Activated T-helper 2 cell treated with anti-CD3 and anti-CD28 coated beads, Interferon-gamma antibody, Interleukin-2, Interleukin-4, amounts not matched to agents 10 μg/mL and 5 μg/mL and 100 μg/mL, durations not matched to agents 14 hours and 24 hours and 36 hours (primary cell): Measurements from ENCODE around the gene TUBA1B. TPM values are rescaled to one million over a fixed set of nuclear protein-coding genes. Genes with fewer than 3 reads are reported as not detected.

Experiments
- total RNA-seq: library from RNA; stranded (reverse); gene quantifications from 2 replicates; pipeline ENCODE4 v1.2.3, GENCODE V29; 2022

TUBA1B gene
- total RNA-seq, 1 donor from 2014 or later: 1,902 TPM

Other genes with a start within 250 kb of the TUBA1B start
- 66.2 and 72.7 TPM in 2 replicates for gene FKBP11, start 205.9 kb downstream of the TUBA1B start, total RNA-seq
- gene ARF3, start 173.9 kb downstream of the TUBA1B start, total RNA-seq: 133 and 135 TPM in 2 replicates
- gene WNT10B, start 159.7 kb downstream of the TUBA1B start, total RNA-seq: 0.80 and 1.0 TPM in 2 replicates
- 0.60 and 0.66 TPM in 2 replicates for gene WNT1, start 153.1 kb downstream of the TUBA1B start, total RNA-seq
- gene DDN, start 132.0 kb downstream of the TUBA1B start, total RNA-seq: 0.60 and 0.91 TPM in 2 replicates
- 65.1 and 65.7 TPM in 2 replicates for gene PRKAG1, start 112.6 kb downstream of the TUBA1B start, total RNA-seq
- gene KMT2D, start 70.6 kb downstream of the TUBA1B start, total RNA-seq: 93.3 and 100 TPM in 2 replicates
- gene RHEBL1, start 61.4 kb downstream of the TUBA1B start, total RNA-seq: 14.2 and 16.0 TPM in 2 replicates
- gene DHH, start 36.6 kb downstream of the TUBA1B start, total RNA-seq: not detected in 2 replicates
- 47.1 and 53.5 TPM in 2 replicates for gene LMBR1L, start 20.5 kb downstream of the TUBA1B start, total RNA-seq
- gene TUBA1A, start 57.7 kb upstream of the TUBA1B start, total RNA-seq: 86.9 and 94.0 TPM in 2 replicates
- gene TUBA1C, start 133.7 kb upstream of the TUBA1B start, total RNA-seq: 349 and 355 TPM in 2 replicates
- not detected in 2 replicates for gene PRPH, start 163.8 kb upstream of the TUBA1B start, total RNA-seq
- 58.3 and 59.3 TPM in 2 replicates for gene TROAP, start 191.9 kb upstream of the TUBA1B start, total RNA-seq
- not detected in 2 replicates for gene C1QL4, start 205.8 kb upstream of the TUBA1B start, total RNA-seq
- 0.09 TPM in 1 of 2 replicates, not detected in the other for gene DNAJC22, start 215.5 kb upstream of the TUBA1B start, total RNA-seq
- 17.9 and 19.3 TPM in 2 replicates for gene SPATS2, start 236.1 kb upstream of the TUBA1B start, total RNA-seq